Measurements from ENCODE around the gene LBP.
"Not testable (repeated sequence)": the region's sequence is repeated elsewhere in the genome, so short reads cannot be mapped to it uniquely, and the experiment has no call there.

LBP gene

GRCh38 chr20:38402089-38402488 is 55.8 kb downstream of the LBP start:
- TF ChIP-seq, protein P1, sequence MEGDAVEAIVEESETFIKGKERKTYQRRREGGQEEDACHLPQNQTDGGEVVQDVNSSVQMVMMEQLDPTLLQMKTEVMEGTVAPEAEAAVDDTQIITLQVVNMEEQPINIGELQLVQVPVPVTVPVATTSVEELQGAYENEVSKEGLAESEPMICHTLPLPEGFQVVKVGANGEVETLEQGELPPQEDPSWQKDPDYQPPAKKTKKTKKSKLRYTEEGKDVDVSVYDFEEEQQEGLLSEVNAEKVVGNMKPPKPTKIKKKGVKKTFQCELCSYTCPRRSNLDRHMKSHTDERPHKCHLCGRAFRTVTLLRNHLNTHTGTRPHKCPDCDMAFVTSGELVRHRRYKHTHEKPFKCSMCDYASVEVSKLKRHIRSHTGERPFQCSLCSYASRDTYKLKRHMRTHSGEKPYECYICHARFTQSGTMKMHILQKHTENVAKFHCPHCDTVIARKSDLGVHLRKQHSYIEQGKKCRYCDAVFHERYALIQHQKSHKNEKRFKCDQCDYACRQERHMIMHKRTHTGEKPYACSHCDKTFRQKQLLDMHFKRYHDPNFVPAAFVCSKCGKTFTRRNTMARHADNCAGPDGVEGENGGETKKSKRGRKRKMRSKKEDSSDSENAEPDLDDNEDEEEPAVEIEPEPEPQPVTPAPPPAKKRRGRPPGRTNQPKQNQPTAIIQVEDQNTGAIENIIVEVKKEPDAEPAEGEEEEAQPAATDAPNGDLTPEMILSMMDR (IDR thresholded peaks at IDR 0.05) = no peak
- no peaks in the 10 kb centered on the region for H3K27me3 ChIP-seq
- H3K27ac ChIP-seq = no peak overlapping the region
- no peaks in the 10 kb centered on the region for H3K4me1 ChIP-seq (ENCODE audit: control insufficient read depth in 1 of 2, insufficient read depth in 1 of 2, low read depth in 1 of 2, low read length in 1 of 2)
- H3K36me3 ChIP-seq = no peaks in the 10 kb centered on the region
- H3K4me3 ChIP-seq (ENCODE audit: low read depth in 1 of 2, low read length in 1 of 2) = no peak overlapping the region
- no peaks in the 10 kb centered on the region for H3K9me3 ChIP-seq

DNA sequence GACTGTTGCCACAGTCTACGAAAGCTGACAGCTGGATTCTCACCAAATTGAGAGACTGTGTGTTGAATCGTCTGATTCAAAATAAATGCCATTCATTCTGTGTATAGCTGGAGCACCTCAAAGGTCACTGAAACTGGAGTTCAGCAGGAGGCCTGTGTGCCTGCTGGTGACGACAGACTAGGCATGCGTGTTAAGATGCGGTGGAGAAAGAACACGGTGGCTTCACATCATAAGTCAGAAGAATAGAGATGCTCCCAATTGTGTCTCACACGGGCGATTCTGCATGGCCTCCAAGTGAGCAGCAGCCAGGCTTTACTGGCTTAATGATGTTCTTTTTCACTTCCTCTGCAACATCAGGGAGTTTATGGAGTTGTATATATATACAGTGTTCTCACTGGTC is 56.5 kb downstream of the LBP start:
- H3K27ac ChIP-seq = no peak overlapping the region
- H3K27me3 ChIP-seq = no peaks in the 10 kb centered on the region
- no peaks in the 10 kb centered on the region for H3K4me1 ChIP-seq (ENCODE audit: control insufficient read depth in 1 of 2, insufficient read depth in 1 of 2, low read depth in 1 of 2, low read length in 1 of 2)
- TF ChIP-seq, protein P1 (IDR thresholded peaks at IDR 0.05) = no peak
- H3K9me3 ChIP-seq = no peaks in the 10 kb centered on the region
- no peak overlapping the region for H3K4me3 ChIP-seq (ENCODE audit: low read depth in 1 of 2, low read length in 1 of 2)
- H3K36me3 ChIP-seq = no peaks in the 10 kb centered on the region

DNA sequence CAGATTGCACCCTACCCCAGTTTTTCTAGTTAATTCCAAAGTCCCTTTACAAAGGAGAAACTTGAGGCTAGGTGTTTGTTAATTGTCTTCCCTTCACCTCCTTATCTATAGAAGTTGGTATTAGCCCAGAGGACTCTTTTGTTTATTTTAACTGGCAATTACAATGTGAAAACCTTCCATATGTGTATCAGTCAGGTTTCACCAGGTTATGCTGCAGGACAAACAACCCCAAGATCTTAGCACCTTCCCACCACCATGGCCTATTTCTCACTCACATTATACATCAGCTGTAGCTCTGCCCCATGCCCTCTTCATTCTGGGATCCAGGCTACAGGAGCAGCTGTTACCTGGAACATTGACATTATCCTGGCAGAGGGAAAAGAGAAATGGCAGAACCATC is 57.7 kb downstream of the LBP start:
- no peak overlapping the region for H3K27ac ChIP-seq
- no peak overlapping the region for H3K4me3 ChIP-seq (ENCODE audit: low read depth in 1 of 2, low read length in 1 of 2)
- H3K4me1 ChIP-seq (ENCODE audit: control insufficient read depth in 1 of 2, insufficient read depth in 1 of 2, low read depth in 1 of 2, low read length in 1 of 2) = no peaks in the 10 kb centered on the region
- H3K36me3 ChIP-seq = no peaks in the 10 kb centered on the region
- H3K9me3 ChIP-seq = no peaks in the 10 kb centered on the region
- TF ChIP-seq, protein P1 (IDR thresholded peaks at IDR 0.05) = no peak
- H3K27me3 ChIP-seq = no peaks in the 10 kb centered on the region

- Histone ChIP-seq H3K4me3 (ENCODE audit: low read depth in 1 of 2, low read length in 1 of 2) (no peak overlapping the region), H3K27ac (no peak overlapping the region), H3K4me1 (ENCODE audit: control insufficient read depth in 1 of 2, insufficient read depth in 1 of 2, low read depth in 1 of 2, low read length in 1 of 2) (no peaks in the 10 kb centered on the region), H3K27me3 (no peaks in the 10 kb centered on the region), H3K9me3 (no peaks in the 10 kb centered on the region), H3K36me3 (no peaks in the 10 kb centered on the region)
- TF ChIP-seq, protein P1 (IDR thresholded peaks at IDR 0.05) = no peak
These were observed 58.9 kb downstream of the LBP start for GRCh38 chr20:38405132-38405531.

GRCh38 chr20:38406476-38406875 is 60.2 kb downstream of the LBP start:
- H3K27me3 ChIP-seq = no peaks in the 10 kb centered on the region
- H3K9me3 ChIP-seq = no peaks in the 10 kb centered on the region
- H3K36me3 ChIP-seq = no peaks in the 10 kb centered on the region
- TF ChIP-seq, protein P1 (IDR thresholded peaks at IDR 0.05) = no peak
- no peaks in the 10 kb centered on the region for H3K4me1 ChIP-seq (ENCODE audit: control insufficient read depth in 1 of 2, insufficient read depth in 1 of 2, low read depth in 1 of 2, low read length in 1 of 2)
- no peak overlapping the region for H3K27ac ChIP-seq
- H3K4me3 ChIP-seq (ENCODE audit: low read depth in 1 of 2, low read length in 1 of 2) = no peak overlapping the region

GRCh38 chr20:38407321-38407720 is 61.0 kb downstream of the LBP start:
- TF ChIP-seq, protein P1 (IDR thresholded peaks at IDR 0.05) = no peak

GRCh38 chr20:38407822-38408221 is 61.5 kb downstream of the LBP start:
- H3K4me1 ChIP-seq (ENCODE audit: control insufficient read depth in 1 of 2, insufficient read depth in 1 of 2, low read depth in 1 of 2, low read length in 1 of 2); H3K27me3 ChIP-seq; H3K27ac ChIP-seq; H3K36me3 ChIP-seq; H3K4me3 ChIP-seq (ENCODE audit: low read depth in 1 of 2, low read length in 1 of 2); H3K9me3 ChIP-seq: not testable (repeated sequence)

More at GRCh38 chr20:38407321-38407720, 61.0 kb downstream of the LBP start:
- H3K27ac ChIP-seq = no peak overlapping the region
- no peaks in the 10 kb centered on the region for H3K4me1 ChIP-seq (ENCODE audit: control insufficient read depth in 1 of 2, insufficient read depth in 1 of 2, low read depth in 1 of 2, low read length in 1 of 2)
- no peak overlapping the region for H3K4me3 ChIP-seq (ENCODE audit: low read depth in 1 of 2, low read length in 1 of 2)
- no peaks in the 10 kb centered on the region for H3K27me3 ChIP-seq
- no peaks in the 10 kb centered on the region for H3K9me3 ChIP-seq
- no peaks in the 10 kb centered on the region for H3K36me3 ChIP-seq
